Large intestine (tissue), 3 donors: ENCODE results near the gene BET1L. TPM values are rescaled to one million over a fixed set of nuclear protein-coding genes. Genes with fewer than 3 reads are reported as not detected.

Experiments
- DNase-seq, 2 donors: peaks; one replicate each; pipeline versions ENCODE4 v3.0.0 to v3.0.0-alpha.2; 2013
- H3K27ac ChIP-seq: one replicate; pipeline ENCODE4 v1.5.1; 2013; ENCODE audit warnings: low read length
- H3K27me3 ChIP-seq: 2 replicates; pipeline ENCODE4 v1.6.1; 2013; ENCODE audit warnings: low read length; ENCODE audit not compliant: control insufficient read depth, insufficient read depth
- H3K36me3 ChIP-seq: 2 replicates; pipeline ENCODE4 v1.6.1; 2013; ENCODE audit warnings: low read length; ENCODE audit not compliant: control insufficient read depth, insufficient read depth
- H3K4me1 ChIP-seq: one replicate; pipeline ENCODE4 v1.6.1; 2013; ENCODE audit warnings: low read length; ENCODE audit not compliant: control insufficient read depth, insufficient read depth
- H3K4me3 ChIP-seq: one replicate; pipeline ENCODE4 v1.5.1; 2013; ENCODE audit warnings: low read length
- H3K9me3 ChIP-seq: one replicate; pipeline ENCODE4 v1.6.1; 2013; ENCODE audit warnings: mild to moderate bottlenecking, low read depth, low read length, moderate library complexity; ENCODE audit not compliant: control insufficient read depth
- WGBS: methylation state at CpG from one replicate; pipeline ENCODE4 v1.1.5; 2013; ENCODE audit warnings: low lambda C conversion rate; ENCODE audit not compliant: insufficient coverage; 5-methylcytosine and 5-hydroxymethylcytosine counted together
- polyA plus RNA-seq: library from polyadenylated mRNA; unstranded; fragments of 120-200 nt; gene quantifications from one replicate; pipeline ENCODE4 v1.2.1, GENCODE V29; 2013

Gene BET1L
- polyA plus RNA-seq, 1 donor = 51.2 TPM

GRCh38 chr11:205221-206001 is 1.8 kb downstream of the BET1L start:
- no peak overlapping the region for H3K27ac ChIP-seq
- no peaks in the 10 kb centered on the region for H3K27me3 ChIP-seq
- DNase-seq = no peak
- peaks cover 3% of the 10 kb centered on the region for H3K9me3 ChIP-seq
- H3K4me1 ChIP-seq = peaks cover 21% of the 10 kb centered on the region
- peaks cover 51% of the 10 kb centered on the region for H3K36me3 ChIP-seq
- no CpG with 5 or more reads among the region's 16 CpGs for WGBS
- peak overlapping the region; percentile 94 for H3K4me3 ChIP-seq

- WGBS = no CpG with 5 or more reads among the region's 12 CpGs
- no peak overlapping the region for H3K27ac ChIP-seq
- H3K27me3 ChIP-seq = no peaks in the 10 kb centered on the region
- H3K4me3 ChIP-seq = no peak overlapping the region
- DNase-seq = no peak
- peaks cover 13% of the 10 kb centered on the region for H3K4me1 ChIP-seq
- H3K9me3 ChIP-seq = peaks cover 3% of the 10 kb centered on the region
- peaks cover 45% of the 10 kb centered on the region for H3K36me3 ChIP-seq
Observed at GRCh38 chr11:204587-205109, 2.6 kb downstream of the BET1L start.

GRCh38 chr11:203945-204586 is 3.1 kb downstream of the BET1L start:
- DNase-seq = no peak
- WGBS = no CpG with 5 or more reads among the region's 4 CpGs
- peaks cover 3% of the 10 kb centered on the region for H3K9me3 ChIP-seq
- no peaks in the 10 kb centered on the region for H3K27me3 ChIP-seq
- no peak overlapping the region for H3K4me3 ChIP-seq
- no peak overlapping the region for H3K27ac ChIP-seq
- H3K36me3 ChIP-seq = peaks cover 42% of the 10 kb centered on the region
- H3K4me1 ChIP-seq = peaks cover 8% of the 10 kb centered on the region

GRCh38 chr11:203056-203944 is 3.9 kb downstream of the BET1L start:
- no peak for DNase-seq
- WGBS = no CpG with 5 or more reads among the region's 7 CpGs
- H3K9me3 ChIP-seq = peaks cover 3% of the 10 kb centered on the region
- no peaks in the 10 kb centered on the region for H3K27me3 ChIP-seq
- H3K4me1 ChIP-seq = peaks cover 8% of the 10 kb centered on the region
- H3K4me3 ChIP-seq = no peak overlapping the region
- no peak overlapping the region for H3K27ac ChIP-seq
- peaks cover 42% of the 10 kb centered on the region for H3K36me3 ChIP-seq

DNA sequence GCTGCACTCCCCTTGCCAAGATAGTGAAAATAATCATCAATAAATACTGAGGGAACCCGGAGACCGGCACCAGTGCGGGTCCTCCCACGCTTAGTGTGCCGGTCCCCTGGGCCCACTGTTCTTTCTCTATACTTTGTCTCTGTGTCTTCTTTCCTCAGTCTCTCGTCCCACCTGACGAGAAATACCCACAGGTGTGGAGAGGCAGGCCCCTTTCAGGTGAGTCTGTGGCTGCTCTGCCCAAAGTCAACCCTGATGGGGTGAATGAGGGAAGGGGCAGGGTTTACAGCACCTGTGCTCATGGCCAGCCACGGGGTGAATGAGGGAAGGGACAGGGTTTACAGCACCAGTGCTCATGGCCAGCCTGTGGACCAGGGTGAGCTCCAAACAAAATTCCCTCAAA is 4.7 kb downstream of the BET1L start:
- H3K4me1 ChIP-seq = peaks cover 8% of the 10 kb centered on the region
- H3K4me3 ChIP-seq = no peak overlapping the region
- no CpG with 5 or more reads among the region's 8 CpGs for WGBS
- no peak for DNase-seq
- H3K27me3 ChIP-seq = no peaks in the 10 kb centered on the region
- H3K36me3 ChIP-seq = peaks cover 42% of the 10 kb centered on the region
- H3K27ac ChIP-seq = no peak overlapping the region
- H3K9me3 ChIP-seq = peaks cover 3% of the 10 kb centered on the region

DNA sequence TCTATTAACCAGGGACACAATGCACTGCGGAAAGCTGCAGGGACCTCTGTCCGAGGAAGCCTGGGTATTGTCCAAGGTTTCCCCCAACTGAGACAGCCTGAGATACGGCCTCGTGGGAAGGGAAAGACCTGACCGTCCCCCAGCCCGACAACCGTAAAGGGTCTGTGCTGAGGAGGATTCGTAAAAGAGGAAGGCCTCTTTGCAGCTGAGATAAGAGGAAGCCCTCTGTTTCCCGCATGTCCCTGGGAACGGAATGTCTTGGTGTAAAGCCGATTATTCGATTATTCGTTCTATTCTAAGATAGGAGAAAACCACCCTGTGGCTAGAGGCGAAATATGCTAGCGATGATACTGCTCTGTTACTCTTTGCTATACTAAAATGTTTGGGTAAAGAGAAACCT is 5.2 kb downstream of the BET1L start:
- Histone ChIP-seq H3K4me3 (no peak overlapping the region), H3K4me1 (peaks cover 8% of the 10 kb centered on the region), H3K27ac (no peak overlapping the region), H3K9me3 (peaks cover 3% of the 10 kb centered on the region), H3K27me3 (no peaks in the 10 kb centered on the region), H3K36me3 (peaks cover 42% of the 10 kb centered on the region)
- no CpG with 5 or more reads among the region's 15 CpGs for WGBS
- DNase-seq = no peak

DNA sequence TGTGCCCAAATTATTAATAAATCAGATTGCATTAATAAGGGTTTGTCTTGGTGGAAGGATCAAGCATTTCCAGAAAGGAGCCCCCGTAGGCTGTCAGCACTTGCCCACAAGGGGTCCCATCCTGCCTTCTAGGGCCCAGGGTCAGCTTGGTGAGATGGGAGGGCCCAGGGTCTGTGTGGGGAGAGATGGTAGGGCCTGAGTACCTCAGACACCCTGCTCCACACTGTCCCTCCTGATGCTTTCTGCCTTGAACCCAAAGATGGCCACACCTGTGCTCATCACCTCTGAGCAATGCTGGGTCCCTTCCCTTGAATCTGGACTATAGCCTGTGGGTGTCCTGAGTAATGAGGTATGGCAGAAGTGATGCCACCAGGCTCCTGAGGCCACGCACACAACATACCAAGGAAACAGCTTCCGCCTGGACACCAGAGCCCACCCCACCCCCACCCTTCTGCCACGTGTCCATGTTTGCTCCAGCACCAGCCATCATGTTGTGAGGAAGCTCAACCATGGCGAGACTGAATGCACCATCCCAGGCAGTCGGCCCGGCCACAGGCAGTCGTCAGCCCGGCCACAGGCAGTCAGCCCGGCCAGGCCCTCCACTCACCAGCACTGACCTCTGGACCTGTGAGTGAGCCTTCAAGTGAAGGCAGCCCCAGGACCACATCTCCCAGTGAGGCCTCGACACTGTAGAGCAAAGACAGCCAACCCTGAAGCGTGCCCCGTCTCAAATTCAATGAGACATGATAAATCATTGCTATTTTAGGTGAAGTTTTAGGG is 6.8 kb downstream of the BET1L start:
- no peak overlapping the region for H3K27ac ChIP-seq
- no peaks in the 10 kb centered on the region for H3K27me3 ChIP-seq
- DNase-seq = no peak
- H3K4me3 ChIP-seq = no peak overlapping the region
- H3K36me3 ChIP-seq = peaks cover 38% of the 10 kb centered on the region
- peaks cover 4% of the 10 kb centered on the region for H3K4me1 ChIP-seq
- peaks cover 3% of the 10 kb centered on the region for H3K9me3 ChIP-seq
- no CpG with 5 or more reads among the region's 13 CpGs for WGBS

DNA sequence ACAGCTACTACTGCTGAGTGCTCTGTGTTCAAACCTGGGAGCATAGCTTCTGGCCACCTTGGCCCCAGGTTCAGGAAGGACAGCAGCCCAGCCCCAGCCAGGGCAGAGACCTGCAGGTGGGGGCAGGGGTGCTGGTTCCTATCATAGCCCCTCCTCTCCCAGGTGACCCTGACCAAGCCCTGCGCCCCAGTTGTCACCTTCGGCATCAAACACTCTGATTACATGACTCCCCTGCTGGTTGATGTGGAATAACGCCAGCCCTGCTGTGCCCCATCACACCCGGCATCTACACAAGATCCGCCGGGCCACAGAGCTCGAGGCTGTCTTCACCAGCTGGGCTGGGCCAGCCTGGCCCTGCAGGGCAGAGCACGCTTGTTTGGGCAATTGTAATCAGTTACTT is 7.4 kb downstream of the BET1L start:
- H3K27me3 ChIP-seq = no peaks in the 10 kb centered on the region
- H3K27ac ChIP-seq = no peak overlapping the region
- WGBS = no CpG with 5 or more reads among the region's 8 CpGs
- DNase-seq = no peak
- peaks cover 31% of the 10 kb centered on the region for H3K36me3 ChIP-seq
- peaks cover 3% of the 10 kb centered on the region for H3K9me3 ChIP-seq
- H3K4me3 ChIP-seq = no peak overlapping the region
- no peaks in the 10 kb centered on the region for H3K4me1 ChIP-seq

- DNase-seq = no peak
- Histone ChIP-seq H3K4me1 (no peaks in the 10 kb centered on the region), H3K36me3 (peaks cover 25% of the 10 kb centered on the region), H3K27ac (no peak overlapping the region), H3K9me3 (peaks cover 3% of the 10 kb centered on the region), H3K27me3 (no peaks in the 10 kb centered on the region), H3K4me3 (no peak overlapping the region)
- WGBS = no CpG with 5 or more reads among the region's 13 CpGs
Observed at GRCh38 chr11:199004-199581, 8.1 kb downstream of the BET1L start.
